Renal cortical epithelial cell (primary cell): ENCODE measurements around the gene GLB1L. TPM values are rescaled to one million over a fixed set of nuclear protein-coding genes. Genes with fewer than 3 reads are reported as not detected.

Source experiments
- DNase-seq: peaks from one replicate; pipeline ENCODE4 v3.0.0-alpha.2; 2011; ENCODE audit warnings: low read depth
- total RNA-seq: library from RNA; depleted of rRNA; stranded (reverse); fragments of >200 nt; gene quantifications from 2 replicates; pipeline ENCODE4 v1.2.3, GENCODE V29; 2014

Gene GLB1L
- total RNA-seq, 1 donor from 2014 or later = 9.8 TPM

DNA sequence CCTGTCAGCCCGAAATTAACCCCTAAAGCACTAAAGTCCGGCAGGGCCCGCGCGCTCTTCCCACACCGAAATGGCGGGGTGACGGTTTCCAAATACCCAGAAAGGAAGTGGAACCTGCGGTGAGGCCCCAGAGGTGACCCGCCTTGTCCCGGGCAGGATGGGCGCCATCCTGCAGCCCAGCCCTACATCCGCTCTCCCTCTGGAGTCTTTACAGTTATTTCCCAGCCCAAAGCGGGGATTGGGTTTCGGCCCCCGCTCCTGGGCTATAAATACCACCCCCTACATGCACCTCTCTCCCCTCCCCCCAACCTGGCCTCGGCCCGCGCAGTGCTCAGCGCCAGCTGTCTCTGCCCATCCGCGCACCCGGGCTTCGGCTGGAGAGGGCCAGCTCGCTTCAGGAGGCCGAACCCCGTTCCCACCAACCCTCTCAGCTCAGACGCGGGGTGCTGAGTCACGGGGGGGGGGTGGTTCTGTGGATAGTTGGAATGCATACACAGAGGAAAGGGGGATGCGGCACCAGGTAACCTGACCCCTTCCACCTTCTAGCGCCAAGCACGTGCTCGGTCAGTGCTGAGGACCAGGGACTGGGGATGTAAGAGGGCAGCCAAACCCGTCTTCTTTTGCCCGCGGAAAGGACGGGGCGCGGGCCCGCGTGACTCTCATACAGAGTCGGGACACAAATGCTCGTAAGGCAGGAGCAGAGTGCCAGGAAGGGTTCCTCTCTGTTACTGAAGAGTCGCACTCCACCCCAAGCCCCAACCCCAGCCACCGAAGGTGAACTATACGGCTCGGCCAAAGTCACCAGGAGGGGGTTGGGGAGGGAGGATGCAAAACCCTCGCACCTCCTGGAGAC lies 7.9 kb upstream of the GLB1L start, which contains the start of gene TUBA4B:
Gene TUBA4B (plus strand): TSS at position 344 of the 853 bp plus-strand sequence. CDS start 165 bp downstream, at position 509.
- no peak for DNase-seq

DNA sequence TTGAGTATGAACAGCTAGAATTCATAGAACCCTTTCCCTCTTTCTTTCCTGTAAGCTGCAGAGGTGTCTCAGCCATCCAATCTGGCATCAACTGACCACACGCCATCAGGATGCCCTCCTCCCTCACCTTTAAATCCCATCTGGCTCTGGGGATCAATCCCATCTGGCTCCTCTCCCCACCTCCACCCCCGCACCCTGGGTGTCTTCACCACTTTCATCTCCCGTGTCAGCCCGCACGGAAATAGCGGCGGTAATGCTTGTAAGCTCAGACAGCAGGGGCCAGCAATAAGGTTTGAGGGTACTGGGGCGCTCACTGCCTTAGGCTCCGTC lies 7.3 kb upstream of the GLB1L start:
- DNase-seq = no peak

DNA sequence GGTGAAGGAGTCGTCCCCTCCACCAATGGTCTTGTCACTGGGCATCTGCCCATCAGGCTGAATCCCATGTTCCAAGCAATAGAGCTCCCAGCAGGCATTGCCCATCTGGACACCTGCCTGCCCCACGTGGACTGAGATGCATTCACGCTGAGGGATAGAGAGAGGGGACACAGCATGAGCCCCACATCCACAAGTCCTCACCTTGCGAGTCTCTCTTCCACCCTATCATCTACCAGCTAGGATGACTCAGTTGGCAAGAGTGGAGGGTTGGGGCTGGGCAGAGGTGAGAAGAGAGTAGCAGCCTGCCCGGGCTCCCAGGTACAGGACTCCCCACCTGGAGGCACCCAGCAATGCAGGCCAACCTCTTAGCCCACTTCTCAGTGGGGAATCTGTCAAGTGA lies 6.8 kb upstream of the GLB1L start:
- DNase-seq = no peak

DNA sequence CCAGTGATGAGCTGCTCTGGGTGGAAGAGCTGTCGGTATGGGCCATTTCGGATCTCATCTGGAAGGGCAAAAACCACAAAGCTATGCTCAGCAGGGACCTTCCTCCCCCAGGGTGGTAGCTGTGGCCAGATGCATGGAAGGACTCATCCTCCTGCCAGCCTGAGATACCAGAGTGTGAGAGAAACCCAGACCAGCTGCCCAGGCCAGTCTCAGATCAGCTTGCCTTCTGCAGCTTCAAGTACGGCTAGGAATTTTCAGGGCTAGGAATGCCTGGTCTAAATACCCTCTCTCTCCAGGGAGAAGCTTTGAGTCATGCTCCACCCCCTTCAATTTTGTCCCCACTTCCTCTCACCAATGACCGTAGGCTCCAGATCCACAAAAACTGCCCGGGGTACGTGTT lies 6.4 kb upstream of the GLB1L start:
- no peak for DNase-seq

DNA sequence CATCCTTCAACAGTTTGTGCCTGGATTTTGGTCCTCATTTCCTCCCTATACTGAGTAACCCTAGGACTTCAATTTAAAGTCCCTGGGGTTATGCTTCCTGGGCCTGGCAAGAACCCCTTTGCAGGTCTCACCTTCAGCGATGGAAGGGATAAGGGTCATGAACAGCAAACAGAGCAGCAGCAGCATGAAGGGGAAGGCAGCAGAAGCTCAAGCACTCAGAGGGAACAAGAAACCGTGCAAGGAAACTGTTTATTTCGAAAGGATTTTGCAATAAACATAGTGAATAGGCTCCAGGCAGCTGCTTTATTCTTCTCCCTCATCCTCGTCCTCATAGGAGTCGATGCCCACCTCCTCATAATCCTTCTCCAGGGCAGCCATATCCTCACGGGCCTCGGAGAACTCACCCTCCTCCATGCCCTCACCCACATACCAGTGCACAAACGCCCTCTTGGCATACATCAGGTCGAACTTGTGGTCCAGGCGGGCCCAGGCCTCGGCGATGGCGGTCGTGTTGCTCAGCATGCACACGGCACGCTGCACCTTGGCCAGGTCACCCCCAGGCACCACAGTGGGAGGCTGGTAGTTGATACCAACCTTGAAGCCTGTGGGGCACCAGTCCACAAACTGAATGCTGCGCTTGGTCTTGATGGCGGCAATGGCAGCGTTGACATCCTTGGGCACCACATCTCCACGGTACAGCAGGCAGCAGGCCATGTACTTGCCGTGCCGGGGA lies 5.0 kb upstream of the GLB1L start:
- DNase-seq = no peak

DNA sequence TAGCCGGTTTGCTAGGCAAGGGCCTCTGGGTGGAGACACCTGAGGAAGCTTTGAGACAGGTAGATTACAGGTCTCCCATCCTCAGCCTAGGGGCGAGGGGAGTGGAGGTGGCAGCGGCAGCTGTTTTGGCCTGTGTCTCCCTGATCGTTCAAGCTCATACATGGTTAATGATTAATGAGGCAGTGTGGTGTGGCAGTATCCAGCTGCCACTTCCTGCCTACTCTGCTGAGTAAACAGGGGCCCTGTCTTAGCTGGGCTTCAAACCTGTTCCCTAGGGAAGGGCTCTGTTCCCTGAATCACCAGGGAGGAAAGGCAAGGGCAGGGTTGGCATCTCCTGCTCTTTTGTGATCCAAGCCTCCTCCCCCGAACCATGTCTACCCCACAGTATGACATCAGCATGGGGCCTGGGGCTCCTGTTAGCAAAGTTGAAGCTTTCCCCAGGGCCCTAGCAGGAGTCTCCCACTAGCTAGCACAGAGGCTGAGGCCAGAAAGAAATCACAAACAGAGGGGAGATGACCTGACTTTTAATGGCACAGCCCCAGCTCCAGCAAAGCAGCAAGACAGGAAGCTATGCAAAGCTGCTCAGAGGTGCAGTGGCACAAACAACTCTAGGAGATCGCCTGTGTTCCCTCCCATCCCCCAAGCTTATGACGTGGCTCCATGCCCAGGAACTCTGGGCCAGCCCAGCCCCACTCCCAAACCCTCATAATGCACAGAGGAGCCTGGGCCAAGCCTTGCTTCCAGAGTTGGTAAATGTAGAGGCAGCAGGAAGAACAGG lies 4.1 kb upstream of the GLB1L start:
- peak; percentile 98 for DNase-seq

DNA sequence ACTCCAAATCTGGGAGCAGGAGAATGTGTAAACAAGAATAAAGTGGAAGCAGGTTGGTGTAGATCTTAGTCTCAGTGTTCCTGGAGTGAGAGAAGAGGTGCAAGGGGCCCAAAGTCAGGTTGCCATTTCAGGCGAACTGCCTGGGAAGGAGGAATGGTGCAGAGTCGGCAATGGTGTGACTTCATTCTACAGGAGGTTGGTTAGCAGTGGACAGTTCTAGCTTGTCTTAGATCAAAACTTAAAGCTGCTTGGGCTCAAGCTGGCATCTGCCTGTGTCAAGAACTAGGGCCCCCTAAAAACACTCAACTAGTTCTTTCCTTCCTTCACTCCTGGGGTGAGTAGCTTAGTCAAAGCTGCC lies 3.6 kb upstream of the GLB1L start:
- no peak for DNase-seq

DNA sequence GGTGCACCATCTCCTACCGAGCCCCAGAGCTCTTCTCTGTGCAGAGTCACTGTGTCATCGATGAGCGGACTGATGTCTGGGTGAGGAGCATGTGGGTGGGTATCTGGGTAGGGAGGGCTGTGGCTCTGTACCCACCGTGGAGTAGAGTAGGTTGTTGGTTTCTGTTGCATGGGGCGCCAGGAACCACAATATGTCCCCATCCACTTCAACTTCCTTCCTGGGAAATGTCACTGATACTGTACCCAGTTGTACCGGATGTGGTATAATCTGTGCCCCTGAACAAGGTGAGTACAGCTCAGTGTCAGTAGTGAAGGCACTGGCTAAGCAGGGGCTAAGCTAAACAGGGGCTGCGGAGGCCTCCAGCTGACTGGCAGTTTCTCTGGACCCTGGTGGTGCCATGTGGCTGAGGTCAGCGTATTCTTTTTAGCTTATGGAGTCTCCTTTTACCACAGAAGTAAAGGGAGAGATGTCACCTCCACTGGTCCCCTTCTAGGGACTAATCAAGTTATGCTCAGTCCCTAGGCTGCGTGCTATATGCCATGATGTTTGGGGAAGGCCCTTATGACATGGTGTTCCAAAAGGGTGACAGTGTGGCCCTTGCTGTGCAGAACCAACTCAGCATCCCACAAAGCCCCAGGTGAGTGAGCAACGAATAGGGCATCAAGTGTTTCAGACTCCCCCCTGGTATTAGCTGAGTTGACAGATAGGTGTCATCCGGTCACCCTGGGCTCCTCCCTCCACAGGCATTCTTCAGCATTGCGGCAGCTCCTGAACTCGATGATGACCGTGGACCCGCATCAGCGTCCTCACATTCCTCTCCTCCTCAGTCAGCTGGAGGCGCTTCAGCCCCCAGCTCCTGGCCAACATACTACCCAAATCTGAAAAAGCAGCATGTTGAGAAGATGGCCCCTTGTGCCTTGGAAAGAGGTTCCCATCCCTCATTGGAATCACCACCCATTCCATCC lies 2.7 kb upstream of the GLB1L start:
- no peak for DNase-seq

DNA sequence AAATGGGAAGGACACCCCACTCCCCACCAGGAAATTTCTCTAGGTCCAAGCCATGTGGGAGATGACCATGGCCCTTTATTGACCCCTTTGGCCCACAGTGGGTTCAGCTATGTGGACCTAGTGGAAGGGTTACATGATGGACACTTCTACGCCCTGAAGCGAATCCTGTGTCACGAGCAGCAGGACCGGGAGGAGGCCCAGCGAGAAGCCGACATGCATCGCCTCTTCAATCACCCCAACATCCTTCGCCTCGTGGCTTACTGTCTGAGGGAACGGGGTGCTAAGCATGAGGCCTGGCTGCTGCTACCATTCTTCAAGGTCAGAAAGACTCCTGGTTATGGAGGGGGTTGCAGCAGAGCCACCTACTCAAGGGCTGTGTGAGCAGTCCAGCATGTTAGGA lies 1.3 kb upstream of the GLB1L start:
- no peak for DNase-seq

DNA sequence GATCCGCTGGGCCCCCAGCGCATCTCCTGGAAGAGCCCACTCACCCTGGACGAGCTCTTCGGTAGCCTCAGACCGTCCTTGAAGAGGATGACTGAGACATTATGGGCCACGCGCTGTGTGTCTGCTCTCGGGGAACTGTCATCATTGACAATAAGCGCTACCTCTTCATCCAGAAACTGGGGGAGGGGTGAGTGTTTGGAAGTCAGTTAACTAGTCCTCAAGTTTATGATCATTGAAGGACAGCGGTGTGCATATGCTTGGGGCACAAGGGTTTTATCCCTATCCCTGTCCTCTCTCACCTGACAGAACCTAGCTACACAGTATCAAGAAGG lies 621 bp upstream of the GLB1L start:
- no peak for DNase-seq

DNA sequence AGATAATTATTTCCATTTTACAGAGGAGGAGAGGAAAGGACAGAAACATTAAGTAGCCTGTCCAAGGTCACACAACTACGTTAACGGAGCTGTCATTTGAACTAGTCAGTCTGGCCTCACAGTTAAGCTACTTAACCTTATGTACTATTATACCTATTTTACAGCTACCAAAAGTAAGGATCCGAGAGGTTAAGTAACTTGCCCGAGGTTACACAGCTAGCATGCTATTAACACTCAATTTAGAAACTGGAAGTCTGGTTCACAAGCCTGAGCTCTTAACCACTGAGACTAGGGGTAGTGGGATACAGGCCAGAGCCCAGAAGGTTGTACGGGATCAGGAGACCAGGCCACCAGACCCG lies 476 bp downstream of the GLB1L start:
- DNase-seq = no peak

DNA sequence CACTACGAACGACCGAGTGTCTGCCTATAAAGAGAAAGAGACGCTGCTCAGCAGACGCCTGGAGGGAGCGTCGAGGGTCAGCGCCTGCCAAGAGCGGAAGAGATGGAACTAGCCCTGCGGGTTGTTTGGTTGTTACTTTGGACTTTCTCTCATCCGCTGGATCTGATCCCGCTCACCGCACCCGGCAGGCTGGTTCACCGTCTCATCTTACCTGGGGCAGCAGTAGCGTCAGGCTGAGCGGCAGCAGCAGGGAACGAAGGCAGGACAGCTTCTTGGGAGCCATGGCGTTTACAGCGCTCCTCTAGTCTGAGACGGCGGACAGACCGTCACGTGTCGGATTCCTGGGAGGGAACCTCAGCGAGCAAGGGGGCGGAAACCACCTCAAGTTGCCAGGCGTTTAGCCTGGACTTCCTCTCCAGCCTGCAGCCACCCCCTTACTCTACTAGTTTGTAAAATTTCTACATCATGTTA lies 1.9 kb downstream of the GLB1L start:
- DNase-seq = peak; percentile 54

DNA sequence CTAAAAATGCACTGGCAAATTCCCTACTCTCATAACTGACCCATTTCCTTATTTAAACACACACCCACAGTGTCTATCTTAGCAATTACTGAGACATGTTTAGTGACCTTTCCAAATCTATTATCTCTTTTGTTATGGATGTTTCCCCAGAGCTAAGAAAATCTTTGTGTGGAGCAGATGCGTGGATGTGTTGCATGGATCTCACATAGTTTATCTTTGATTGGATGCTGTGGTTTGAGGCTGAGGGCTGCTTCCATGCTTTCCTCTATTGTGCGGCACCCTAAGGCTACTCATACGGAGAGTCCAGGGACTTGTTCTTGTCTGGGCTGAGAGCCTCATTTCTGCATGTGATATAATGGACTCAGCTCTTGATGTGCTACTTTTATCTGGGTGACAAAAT lies 10.9 kb downstream of the GLB1L start:
- DNase-seq = no peak

DNA sequence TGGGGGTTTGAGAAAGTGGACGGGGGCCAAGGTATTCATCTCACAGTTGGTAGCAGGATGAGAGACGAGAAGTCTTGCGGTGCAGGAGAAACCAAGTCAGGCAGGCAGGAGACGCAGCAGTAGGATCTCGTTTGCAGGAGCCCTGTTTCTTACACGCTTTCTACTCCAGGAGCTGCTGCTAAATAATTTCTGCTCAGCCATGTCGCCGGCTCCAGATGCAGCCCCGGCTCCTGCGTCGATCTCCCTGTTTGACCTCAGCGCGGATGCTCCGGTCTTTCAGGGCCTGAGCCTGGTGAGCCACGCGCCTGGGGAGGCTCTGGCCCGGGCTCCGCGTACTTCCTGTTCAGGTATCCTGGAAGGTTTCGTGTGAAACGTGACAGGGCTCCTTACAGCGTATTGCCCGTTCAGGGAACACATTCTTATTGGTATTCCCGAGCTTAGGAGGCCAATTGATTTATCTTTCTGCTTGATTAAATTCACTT lies 15.1 kb downstream of the GLB1L start:
- DNase-seq = peak; percentile 40

DNA sequence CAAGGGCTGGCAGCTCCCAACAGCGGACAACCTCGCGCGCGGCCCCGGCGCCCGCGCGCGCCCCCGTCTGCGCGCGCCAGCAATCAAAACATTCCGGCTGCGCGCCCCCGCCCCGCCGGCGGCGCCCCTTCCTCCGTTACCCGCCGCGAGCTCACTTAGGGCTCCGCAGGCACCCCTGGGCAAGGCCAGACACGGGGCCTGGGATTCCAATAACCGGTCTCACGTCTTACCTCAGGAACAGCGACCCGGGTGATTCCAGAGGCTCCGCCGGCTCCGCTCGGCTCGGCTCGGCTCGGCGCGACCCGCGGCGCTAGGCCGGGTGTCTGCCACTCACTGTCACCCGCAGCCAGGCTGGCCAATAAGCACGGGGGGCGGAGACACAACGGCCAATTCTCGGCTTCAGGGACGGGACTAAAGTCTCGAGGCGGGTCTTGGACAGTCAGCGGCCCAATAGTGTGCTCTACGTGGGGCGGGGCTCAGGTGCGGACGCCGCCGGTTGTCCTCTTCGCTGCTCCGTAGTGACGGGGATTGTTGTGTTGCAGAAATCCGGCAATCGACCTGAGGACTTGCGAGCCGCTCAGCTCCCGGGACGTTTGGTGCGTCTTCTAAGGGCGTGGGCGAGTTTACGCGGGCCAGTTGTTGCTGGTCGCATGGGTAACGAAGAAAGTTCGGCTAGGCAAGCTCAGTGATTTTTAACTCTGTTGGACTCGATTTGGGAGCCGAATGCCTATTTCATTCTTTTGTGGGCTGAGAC lies 15.8 kb downstream of the GLB1L start, which contains the start of the genes ANKZF1 and ATG9A:
Gene ANKZF1 (plus strand): TSS at position 502 of the 754 bp plus-strand sequence. CDS start 452 bp downstream, outside the sequence.
Gene ATG9A (minus strand): TSS at position 332 of the 754 bp plus-strand sequence. CDS start 1,612 bp downstream, outside the sequence.
- DNase-seq = peak; percentile 96

DNA sequence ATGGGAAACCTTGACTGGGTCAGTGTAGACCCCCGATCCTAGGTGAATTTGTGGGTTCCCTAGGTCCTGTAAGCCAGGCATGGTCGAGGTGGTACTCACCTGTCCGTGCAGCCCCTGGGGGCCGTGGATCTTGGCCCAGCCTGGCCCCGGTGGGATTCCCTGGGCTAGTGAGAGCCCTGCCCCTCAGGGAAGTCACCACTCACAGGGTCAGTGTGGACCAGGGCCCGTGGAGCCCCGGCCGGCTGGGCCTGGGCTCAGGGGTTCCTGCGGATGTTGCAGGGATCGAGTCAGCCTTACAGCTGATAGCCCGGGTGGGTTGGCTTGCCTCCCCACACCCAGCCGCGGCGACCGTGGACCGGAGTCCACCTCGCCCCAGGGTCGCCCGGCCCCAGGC lies 16.3 kb downstream of the GLB1L start:
- DNase-seq = no peak

DNA sequence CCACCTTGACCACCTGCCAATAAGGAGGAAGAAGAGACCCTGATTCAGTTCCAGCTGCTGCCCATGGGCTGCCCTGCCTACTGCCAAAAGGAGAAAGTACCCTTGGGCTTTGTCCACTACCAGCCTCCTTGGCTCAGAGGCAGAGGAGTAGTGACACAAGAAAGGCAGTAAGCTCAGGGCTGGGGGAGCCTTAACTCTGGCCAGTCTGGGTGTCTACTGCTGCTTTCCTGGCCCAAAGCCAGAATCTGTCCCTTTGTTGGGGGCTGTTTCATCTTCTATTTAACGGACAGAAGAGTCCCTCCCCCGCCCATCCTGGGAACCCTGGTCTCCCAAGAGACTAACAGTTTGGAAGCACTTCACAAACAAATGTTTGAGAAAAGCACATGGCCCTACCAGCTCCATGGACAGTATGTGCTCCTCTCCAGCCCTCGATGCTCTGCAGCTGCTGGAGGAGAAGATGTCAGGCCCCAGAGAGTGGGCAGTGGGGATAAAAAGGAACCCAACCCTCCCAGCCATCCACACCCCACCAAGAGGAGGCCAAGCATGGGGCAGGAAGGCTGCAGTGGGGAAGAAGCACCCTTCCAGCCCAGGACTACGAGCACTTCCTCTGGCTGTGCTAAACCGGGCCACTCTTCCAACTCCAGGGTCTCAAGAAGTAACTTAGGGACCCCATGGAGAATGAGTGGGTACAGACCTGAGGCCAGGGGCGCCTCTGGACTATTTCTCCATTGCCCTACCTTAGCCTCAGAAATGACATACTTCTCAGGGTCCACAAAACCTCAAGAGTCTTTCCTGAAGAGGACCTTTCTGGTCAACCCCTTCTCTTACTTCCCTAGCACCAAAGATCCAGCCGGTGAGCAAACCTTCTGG lies 17.0 kb downstream of the GLB1L start:
- DNase-seq = no peak

DNA sequence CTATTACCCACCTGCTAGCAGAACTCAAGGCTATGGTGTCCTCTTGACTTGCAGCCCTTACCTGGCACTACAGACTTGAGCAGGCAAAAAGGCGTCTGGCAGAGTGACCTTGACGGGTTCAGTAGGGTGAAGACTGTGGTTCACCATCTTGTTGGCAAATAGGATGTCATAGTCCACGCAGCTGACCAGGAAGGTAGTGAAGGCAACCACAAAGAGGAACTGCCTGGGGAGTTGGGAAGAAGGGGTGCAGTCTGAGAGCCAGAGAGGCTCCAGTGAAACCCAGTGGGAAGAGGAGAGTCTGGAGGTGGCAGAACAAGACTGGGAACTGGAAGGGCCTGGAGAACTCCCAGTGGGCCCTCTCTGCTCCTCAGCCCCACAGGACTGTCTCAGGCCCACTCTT lies 19.9 kb downstream of the GLB1L start:
- DNase-seq = no peak
